ENCODE data around the gene C12orf75.

Gene C12orf75

GRCh38 chr12:105357162-105357691 lies 26.7 kb downstream of the C12orf75 start:
- H3K4me3 ChIP-seq (replicated peaks in 1 of 2; ENCODE audit: low read depth in 2 of 2, low read length in 2 of 2) = no peak overlapping the region

GRCh38 chr12:105358789-105359188 lies 28.3 kb downstream of the C12orf75 start:
- no peak for TF ChIP-seq CTCF (IDR thresholded peaks at IDR 0.05; ENCODE audit: low read depth, low read length)
- no peak overlapping the region for H3K4me3 ChIP-seq (replicated peaks in 1 of 2; ENCODE audit: low read depth in 2 of 2, low read length in 2 of 2)
- no peak for DNase-seq (ENCODE audit: low read depth in 2 of 2)

More at GRCh38 chr12:105357162-105357691, 26.7 kb downstream of the C12orf75 start:
- peak in 1 of 2 donors; percentile 18 for DNase-seq (ENCODE audit: low read depth in 2 of 2)
- TF ChIP-seq CTCF (IDR thresholded peaks at IDR 0.05; ENCODE audit: low read depth, low read length) = no peak

- no peak for TF ChIP-seq CTCF (IDR thresholded peaks at IDR 0.05; ENCODE audit: low read depth, low read length)
- no peak for DNase-seq (ENCODE audit: low read depth in 2 of 2)
- H3K4me3 ChIP-seq (replicated peaks in 1 of 2; ENCODE audit: low read depth in 2 of 2, low read length in 2 of 2) = no peak overlapping the region
Measured at GRCh38 chr12:105359856-105360255, 29.4 kb downstream of the C12orf75 start.

GRCh38 chr12:105363890-105364289 lies 33.4 kb downstream of the C12orf75 start:
- TF ChIP-seq CTCF (IDR thresholded peaks at IDR 0.05; ENCODE audit: low read depth, low read length) = no peak
- no peak for DNase-seq (ENCODE audit: low read depth in 2 of 2)
- H3K4me3 ChIP-seq (replicated peaks in 1 of 2; ENCODE audit: low read depth in 2 of 2, low read length in 2 of 2) = no peak overlapping the region

GRCh38 chr12:105365231-105365630 lies 34.7 kb downstream of the C12orf75 start:
- peak in 1 of 2 donors; percentile 13 for DNase-seq (ENCODE audit: low read depth in 2 of 2)
- no peak overlapping the region for H3K4me3 ChIP-seq (replicated peaks in 1 of 2; ENCODE audit: low read depth in 2 of 2, low read length in 2 of 2)
- no peak for TF ChIP-seq CTCF (IDR thresholded peaks at IDR 0.05; ENCODE audit: low read depth, low read length)

GRCh38 chr12:105368047-105368646 lies 37.7 kb downstream of the C12orf75 start:
- H3K4me3 ChIP-seq (replicated peaks in 1 of 2; ENCODE audit: low read depth in 2 of 2, low read length in 2 of 2) = no peak overlapping the region
- TF ChIP-seq CTCF (IDR thresholded peaks at IDR 0.05; ENCODE audit: low read depth, low read length) = no peak
- DNase-seq (ENCODE audit: low read depth in 2 of 2) = no peak

- TF ChIP-seq CTCF (IDR thresholded peaks at IDR 0.05; ENCODE audit: low read depth, low read length) = peak; percentile 10
- DNase-seq (ENCODE audit: low read depth in 2 of 2) = peak; percentile 49 to 85
- no peak overlapping the region for H3K4me3 ChIP-seq (replicated peaks in 1 of 2; ENCODE audit: low read depth in 2 of 2, low read length in 2 of 2)
Measured at GRCh38 chr12:105369014-105369413, 38.5 kb downstream of the C12orf75 start.

Measured in cardiac fibroblast (primary cell).